Left renal cortex interstitium (tissue), 4 donors: ENCODE data around the gene PER1. TPM values are rescaled to one million over a fixed set of nuclear protein-coding genes. Genes with fewer than 3 reads are reported as not detected.
"Not testable (repeated sequence)": the region's sequence is repeated elsewhere in the genome, so short reads cannot be mapped to it uniquely, and the experiment has no call there.

Source experiments
- DNase-seq, 4 donors: peaks; one replicate each; pipeline ENCODE4 v3.0.0-alpha.2; 2013; ENCODE audit warnings: low read depth in 4 of 4, low spot score in 2 of 4, missing footprints in 1 of 4
- polyA plus RNA-seq, 4 donors: library from polyadenylated mRNA; unstranded; fragments of 120-200 nt; gene quantifications; one replicate each; pipeline ENCODE4 v1.2.1, GENCODE V29; 2013; ENCODE audit not compliant: insufficient read length in 4 of 4

PER1 gene
- polyA plus RNA-seq, 4 donors = 19.7 to 37.7 (median 30.8) TPM

- peak in 3 of 4 donors; percentile 88 to 95 (median 91) for DNase-seq
These were observed 21.1 kb upstream of the PER1 start for GRCh38 chr17:8173056-8173870.

DNA sequence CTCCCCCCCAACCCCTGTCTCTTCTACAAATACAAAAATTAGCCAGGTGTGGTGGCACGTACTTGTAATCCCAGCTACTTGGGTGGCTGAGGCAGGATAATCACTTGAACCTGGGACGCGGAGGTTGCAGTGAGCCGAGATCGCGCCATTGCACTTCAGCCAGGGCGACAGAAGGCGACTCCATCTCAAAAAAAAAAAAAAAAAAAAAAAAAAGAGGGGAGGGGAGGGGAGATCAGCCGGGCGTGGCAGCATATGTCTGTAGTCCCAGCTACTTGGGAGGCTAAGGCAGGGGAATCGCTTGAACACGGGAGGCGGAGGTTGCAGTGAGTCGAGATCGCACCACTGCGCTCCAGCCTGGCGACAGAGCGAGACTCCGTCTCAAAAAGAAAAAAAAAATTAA, 18.0 kb upstream of the PER1 start:
- not testable (repeated sequence) for DNase-seq

- DNase-seq = no peak
These were observed 15.3 kb upstream of the PER1 start for GRCh38 chr17:8167526-8167925.

DNA sequence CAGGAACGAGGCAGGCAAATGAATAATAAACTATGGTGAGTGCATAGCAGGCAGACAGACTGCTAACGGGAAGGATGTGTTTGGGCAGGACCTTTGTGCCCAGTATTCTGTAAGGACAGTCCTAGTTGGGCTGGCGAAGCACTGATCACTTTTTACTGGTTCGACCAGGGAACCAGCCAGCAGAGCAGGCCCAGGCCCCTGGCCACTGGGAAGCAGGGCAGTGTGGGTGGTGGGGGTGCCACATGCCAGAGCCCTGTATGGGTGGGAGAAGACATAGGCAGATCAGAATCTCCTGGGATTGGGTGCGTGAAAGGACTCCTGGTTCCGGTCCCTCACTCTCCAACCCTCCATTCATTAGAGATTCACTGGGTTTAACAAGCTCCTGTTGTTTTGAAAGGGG, 14.5 kb upstream of the PER1 start:
- DNase-seq = no peak

GRCh38 chr17:8164815-8165131, 12.6 kb upstream of the PER1 start:
- no peak for DNase-seq

DNA sequence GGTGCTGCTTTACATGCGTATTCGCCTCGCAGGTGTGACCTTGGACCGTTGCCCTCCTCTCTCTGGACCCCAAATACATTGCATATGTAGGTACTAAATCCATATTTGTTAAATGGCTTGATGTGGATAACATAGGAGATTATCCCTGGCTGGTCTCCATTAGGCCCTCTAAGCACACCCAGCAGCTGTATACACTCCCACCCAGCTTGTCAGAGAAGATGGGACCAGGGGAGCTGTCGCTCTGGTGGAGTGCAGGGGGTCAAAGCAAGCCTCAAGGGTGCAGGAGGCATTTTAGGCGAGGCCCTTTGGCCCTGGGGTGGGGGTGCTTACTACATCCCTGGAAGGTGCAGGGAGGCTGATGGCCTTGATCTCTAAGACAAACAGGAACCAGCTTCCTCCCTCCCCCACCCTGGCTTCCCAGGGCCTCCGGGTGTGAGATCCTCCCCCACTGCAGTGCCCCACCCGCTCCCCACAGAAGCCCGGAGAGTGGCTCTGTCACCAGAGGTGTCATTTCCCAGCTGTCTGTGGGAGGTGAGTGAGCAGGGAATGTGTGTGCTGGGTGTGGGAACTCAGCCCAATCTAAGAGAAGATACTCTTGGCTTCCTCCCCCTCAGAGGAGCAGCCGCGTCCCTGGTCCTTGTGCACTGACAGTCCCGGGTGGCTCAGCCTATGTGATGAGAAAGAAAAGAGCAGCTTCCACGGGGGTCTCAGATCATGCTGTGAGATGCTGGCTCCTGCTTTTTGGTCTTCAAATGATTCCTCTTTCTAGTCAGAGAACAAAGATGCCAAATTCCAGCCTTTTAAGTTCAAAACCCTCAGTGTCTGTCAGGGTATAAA, 12.0 kb upstream of the PER1 start:
- DNase-seq = no peak

- no peak for DNase-seq
These were observed 11.1 kb upstream of the PER1 start for GRCh38 chr17:8162997-8163977.

DNA sequence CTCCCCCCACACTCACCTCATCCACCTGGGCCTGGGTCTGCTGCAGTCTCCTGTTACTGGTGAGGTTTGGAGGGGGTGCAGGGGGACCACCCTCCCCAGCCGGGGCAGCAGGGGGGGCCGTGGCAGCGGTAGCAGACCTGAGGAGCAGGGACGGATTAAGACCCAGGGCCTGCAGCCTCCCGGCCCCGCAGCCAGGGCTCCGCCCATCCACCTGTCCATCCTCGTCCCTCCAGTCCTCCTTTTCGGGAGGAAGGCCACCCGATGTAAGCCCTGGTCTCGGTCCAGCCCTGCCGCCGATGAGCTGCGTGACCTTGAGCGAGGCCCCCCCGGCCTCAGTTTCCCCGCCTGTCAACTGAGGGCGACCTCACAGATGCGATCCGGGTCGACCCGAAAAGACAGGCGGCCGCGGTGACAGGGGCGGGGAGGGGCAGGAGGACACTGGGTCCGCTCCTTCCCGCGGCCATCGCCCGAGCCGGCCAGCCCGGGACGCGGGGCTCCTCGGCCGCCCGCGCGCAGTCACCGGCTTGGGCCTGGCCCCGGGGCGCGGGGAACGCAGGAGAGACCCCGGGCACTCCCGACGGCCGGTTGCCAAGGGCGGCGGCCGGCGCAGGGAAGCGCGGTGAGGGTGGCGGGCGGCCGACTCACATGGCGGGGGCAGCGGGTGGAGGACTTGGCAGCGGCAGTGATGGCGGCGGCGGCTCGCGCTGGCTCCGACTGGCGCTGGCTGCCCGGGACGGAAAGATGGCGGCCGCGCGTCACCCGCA, 10.2 kb upstream of the PER1 start, which contains the start of gene VAMP2:
Gene VAMP2, minus strand, starts transcription at position 716 of the 764 bp plus-strand sequence. Its CDS starts 69 bp downstream, at position 647.
- no peak for DNase-seq

GRCh38 chr17:8161289-8162232, 9.4 kb upstream of the PER1 start:
- DNase-seq = no peak

- no peak for DNase-seq
These were observed 8.6 kb upstream of the PER1 start for GRCh38 chr17:8160741-8161221.

- no peak for DNase-seq
These were observed 8.0 kb upstream of the PER1 start for GRCh38 chr17:8160224-8160577.

DNA sequence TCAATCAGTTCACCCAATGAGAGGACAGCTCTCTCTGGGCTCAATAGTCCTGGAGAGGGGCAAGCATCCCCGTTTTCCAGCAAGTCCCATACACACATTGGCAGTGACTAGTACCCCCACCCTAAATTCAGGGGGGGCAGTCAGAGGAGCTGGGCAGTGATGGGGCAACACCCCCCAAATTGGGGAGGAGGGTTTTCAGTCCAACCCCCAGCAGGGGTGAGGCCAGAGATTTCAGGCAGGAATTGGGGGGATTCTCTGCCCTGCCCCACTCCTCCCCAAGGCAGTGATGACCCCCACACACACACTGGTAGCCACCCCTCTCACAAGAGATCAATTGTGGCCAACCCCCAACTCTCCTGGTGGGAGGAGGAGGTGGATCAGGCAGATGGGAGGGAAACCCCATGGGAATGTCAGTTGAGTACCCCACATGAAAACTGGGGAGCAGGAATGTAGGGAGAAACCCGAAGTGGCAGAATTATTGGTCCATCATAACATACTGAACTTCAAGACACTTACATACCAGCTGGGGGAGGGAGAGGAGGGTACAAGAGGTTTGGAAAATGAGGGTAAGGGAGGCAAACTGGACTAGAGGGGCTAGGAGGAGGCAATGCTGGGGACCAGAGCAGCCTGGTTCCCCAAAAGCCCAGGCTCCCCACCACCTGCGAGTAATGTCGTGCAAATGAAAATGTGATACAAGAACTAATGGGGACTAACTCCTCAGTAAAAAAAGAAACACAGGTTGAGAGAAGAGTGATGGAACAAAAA, 7.4 kb upstream of the PER1 start:
- DNase-seq = no peak

DNA sequence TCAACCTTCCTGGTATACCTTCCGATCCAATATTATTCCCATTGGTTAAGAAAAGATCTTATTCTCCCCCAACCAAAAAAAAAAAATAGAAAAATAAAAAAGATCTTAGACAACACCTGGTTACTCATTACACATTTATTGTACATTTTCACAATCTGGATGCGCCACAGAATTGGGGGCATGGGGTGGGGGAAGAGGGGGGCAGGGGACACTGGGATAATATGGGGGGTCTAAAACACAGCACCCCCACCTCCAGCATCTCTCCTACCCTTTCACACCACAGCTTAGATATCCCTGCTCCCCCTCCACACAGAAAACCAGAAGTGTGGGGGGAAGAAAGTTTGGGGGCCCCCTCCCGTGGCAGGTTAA, 6.8 kb upstream of the PER1 start:
- DNase-seq = no peak

DNA sequence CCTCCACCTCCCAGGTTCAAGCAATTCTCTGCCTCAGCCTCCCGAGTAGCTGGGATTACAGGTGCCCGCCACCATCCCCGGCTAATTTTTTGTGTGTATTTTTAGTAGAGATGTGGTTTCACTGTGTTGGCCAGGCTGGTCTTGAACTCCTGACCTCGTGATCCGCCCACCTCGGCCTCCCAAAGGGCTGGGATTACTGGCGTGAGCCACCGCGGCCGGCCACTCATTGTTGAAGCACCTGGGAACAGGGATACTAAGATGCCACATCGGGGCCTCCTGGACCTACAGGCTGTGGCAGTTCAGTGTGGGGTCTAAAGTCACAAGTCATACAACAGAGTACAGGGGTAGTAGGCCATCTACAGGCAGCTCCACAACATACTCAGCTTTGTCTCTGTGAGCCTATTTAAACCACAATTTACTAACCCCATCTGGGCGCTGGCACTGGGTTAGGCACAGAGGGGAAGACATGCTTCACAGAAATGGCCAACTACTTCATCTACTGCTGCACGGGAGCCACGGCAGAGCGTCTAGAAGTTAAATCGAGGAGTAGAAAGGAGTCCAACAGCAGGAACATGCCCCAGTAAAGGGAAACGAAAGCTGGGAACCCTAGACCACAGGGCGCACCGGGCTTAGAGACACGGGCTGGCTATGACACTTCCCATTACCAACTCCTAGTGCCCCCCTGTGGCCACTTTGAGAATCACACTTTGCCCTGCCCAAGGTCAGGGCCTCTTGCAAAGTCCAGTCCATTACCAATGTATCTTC, 6.2 kb upstream of the PER1 start:
- DNase-seq = peak in 1 of 4 donors; percentile 70

DNA sequence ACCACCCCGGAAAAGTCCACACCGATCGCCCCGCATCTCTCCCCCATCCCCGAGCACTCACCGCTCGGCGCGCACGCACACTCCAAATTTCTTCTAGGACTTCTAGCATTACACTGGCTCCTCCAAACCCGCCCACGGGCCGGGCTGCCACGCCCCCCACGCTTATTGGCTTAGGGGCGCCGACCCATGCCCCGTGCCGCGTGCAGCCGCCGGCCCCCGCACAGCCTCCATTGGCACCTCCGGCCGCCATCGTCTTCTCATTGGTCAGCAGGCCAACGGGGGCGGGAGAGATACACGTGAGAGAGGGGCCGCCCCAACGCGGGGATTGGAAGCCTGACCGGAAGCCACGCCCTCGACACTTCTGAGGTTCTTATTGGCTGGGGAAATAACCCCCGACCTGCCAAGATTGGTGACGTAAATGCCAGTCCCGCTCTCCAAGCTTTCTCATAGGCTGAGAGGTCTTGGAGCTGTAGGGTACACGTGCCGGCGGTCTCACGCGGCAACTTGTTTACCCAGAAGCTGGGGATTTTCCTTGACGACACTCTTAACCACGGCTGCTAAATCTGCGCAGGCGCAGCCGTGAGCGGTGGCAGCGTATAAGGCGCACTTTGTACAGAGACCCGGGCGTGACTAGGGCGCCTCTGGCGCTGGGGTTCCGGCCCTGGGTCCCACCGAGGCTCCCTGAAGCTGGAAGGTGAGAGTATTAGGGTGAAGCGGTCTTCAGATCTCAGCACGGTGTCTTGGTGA, 4.2 kb upstream of the PER1 start:
- peak in 3 of 4 donors; percentile 99 to 100 (median 100) for DNase-seq

DNA sequence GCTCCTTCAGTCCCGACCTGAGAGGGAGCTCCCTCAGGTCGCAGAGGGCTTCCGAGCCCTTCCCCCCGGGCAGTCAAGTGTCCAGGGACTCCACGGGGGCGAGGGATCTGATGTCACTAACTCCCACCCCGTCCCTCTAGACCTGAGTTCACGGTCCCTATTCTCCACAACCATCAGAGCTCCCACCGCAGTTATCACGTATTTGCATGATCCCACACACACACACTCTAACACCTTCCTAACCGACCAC, 3.7 kb upstream of the PER1 start:
- no peak for DNase-seq
